ACC112 (cell line): ENCODE measurements around the gene CMTM3.
"Not testable (repeated sequence)": the region's sequence is repeated elsewhere in the genome, so short reads cannot be mapped to it uniquely, and the experiment has no call there.

Experiments used
- H2AFZ ChIP-seq: fragments of 200-600 bp; sonication (generic); one replicate; pipeline ENCODE4 v1.6.0; 2017; ENCODE audit warnings: antibody characterized with exemption, low read length; ENCODE audit not compliant: unreplicated experiment
- H3K27ac ChIP-seq: fragments of 200-600 bp; sonication (generic); 2 replicates; pipeline ENCODE4 v1.5.1; 2014; ENCODE audit warnings: low read depth, mild to moderate bottlenecking, antibody characterized with exemption, low read length, moderate library complexity
- H3K27me3 ChIP-seq: fragments of 200-600 bp; sonication (generic); 2 replicates; pipeline ENCODE4 v1.6.1; 2014; ENCODE audit warnings: mild to moderate bottlenecking, antibody characterized with exemption, low read length, moderate library complexity, mixed read lengths; ENCODE audit not compliant: insufficient read depth
- H3K36me3 ChIP-seq: fragments of 200-600 bp; sonication (generic); 2 replicates; pipeline ENCODE4 v1.6.1; 2016; ENCODE audit warnings: mild to moderate bottlenecking, antibody characterized with exemption, low read length, moderate library complexity, mixed read lengths; ENCODE audit not compliant: insufficient read depth
- H3K4me1 ChIP-seq: fragments of 200-600 bp; sonication (generic); one replicate; pipeline ENCODE4 v1.6.1; 2016; ENCODE audit warnings: low read length, mixed read lengths; ENCODE audit not compliant: insufficient read depth, unreplicated experiment, control insufficient read depth
- H3K4me3 ChIP-seq: fragments of 200-600 bp; sonication (generic); 2 replicates; pipeline ENCODE4 v1.5.1; 2014; ENCODE audit warnings: mild to moderate bottlenecking, low read depth, low read length
- H3K79me2 ChIP-seq: fragments of 200-600 bp; sonication (generic); one replicate; pipeline ENCODE4 v1.6.0; 2016; ENCODE audit warnings: low read length; ENCODE audit not compliant: control insufficient read depth, unreplicated experiment, insufficient read depth

The CMTM3 gene, protein sequence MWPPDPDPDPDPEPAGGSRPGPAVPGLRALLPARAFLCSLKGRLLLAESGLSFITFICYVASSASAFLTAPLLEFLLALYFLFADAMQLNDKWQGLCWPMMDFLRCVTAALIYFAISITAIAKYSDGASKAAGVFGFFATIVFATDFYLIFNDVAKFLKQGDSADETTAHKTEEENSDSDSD

GRCh38 chr16:66604376-66605176, at the start of gene CMTM3:
TSS of gene CMTM3 (plus strand) at chr16:66604704. CDS start at chr16:66604806, 102 bp downstream.
- H3K36me3 ChIP-seq = peaks cover 4% of the 10 kb centered on the region; the same call in 1 of the 2 replicates
- peak within 1 kb of the TSS; percentile 43 for H3K27ac ChIP-seq
- peaks cover 38% of the 10 kb centered on the region for H3K79me2 ChIP-seq
- H3K4me3 ChIP-seq = peak within 1 kb of the TSS; percentile 94
- peak within 1 kb of the TSS; percentile 92 for H2AFZ ChIP-seq
- H3K27me3 ChIP-seq = 0 out of 2 replicates have a peak, but pooled peaks cover 3% of the 10 kb centered on the region
- peaks cover 21% of the 10 kb centered on the region for H3K4me1 ChIP-seq

GRCh38 chr16:66560107-66560506, 44.4 kb upstream of the CMTM3 start:
- Histone ChIP-seq H3K4me1 (peaks cover 4% of the 10 kb centered on the region), H2AFZ (no peak overlapping the region), H3K27ac (no peak overlapping the region), H3K27me3 (no peaks in the 10 kb centered on the region), H3K36me3 (peaks cover 10% of the 10 kb centered on the region; the same call in 1 of the 2 replicates), H3K79me2 (peaks cover 67% of the 10 kb centered on the region), H3K4me3 (no peak overlapping the region)

DNA sequence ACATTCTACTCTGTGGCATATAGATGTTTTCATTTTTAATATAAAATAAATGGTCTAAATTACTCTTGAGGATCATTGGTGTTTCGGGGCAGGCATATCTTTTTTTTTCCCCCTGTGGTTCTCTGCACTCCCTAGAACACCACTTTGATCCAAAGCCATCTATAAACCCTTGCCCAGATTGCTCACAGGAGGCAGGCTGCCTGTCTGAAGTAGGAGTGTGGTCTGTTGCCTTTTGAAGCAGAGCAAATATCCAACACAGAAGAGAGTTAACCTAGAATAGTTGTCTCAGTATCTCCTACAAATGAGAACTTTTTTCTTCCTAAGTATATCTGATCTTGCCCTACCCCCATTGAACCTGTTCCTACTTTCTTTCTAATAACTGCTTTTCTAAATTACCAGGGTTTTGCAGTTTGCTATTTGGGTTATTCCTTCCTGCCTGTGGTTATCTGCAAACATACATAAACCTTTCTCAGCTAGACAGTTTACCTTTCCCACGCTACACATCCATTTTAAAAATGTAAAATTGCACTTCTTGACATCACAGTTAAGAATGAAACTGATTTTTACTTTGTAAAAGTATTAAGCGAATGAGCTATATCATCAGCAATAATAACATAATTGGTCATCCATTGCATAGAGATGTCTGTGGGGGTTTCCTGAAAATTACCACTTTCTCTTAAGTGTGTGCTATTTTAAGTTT, 43.0 kb upstream of the CMTM3 start:
- Histone ChIP-seq H3K27me3 (no peaks in the 10 kb centered on the region), H3K36me3 (peaks cover 10% of the 10 kb centered on the region; the same call in 1 of the 2 replicates), H3K4me1 (no peaks in the 10 kb centered on the region), H3K79me2 (peaks cover 53% of the 10 kb centered on the region), H3K4me3 (no peak overlapping the region), H3K27ac (no peak overlapping the region), H2AFZ (no peak overlapping the region)

DNA sequence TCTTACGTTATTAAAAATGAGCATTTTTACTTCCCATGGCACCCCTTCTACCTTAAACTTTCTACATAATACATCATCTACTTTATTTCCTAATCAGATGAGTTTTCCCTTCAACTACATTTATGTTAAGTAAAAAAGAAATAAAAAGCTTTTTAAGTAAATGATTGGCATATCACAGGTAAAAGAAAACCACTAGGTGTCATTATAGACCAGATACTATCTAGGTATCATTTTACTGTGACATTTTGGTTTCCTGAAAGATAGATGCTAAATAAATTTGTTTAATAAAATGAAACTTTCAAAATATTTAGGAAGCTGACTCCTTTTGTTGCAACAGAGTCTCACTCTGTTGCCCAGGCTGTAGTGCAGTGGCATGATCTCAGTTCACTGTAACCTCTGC, 42.1 kb upstream of the CMTM3 start:
- H3K27me3 ChIP-seq = no peaks in the 10 kb centered on the region

GRCh38 chr16:66562986-66563385, 41.5 kb upstream of the CMTM3 start:
- Histone ChIP-seq H3K4me3 (no peak overlapping the region), H3K36me3 (peaks cover 10% of the 10 kb centered on the region; the same call in 1 of the 2 replicates), H2AFZ (no peak overlapping the region), H3K27ac (no peak overlapping the region), H3K27me3 (no peaks in the 10 kb centered on the region), H3K4me1 (peaks cover 5% of the 10 kb centered on the region), H3K79me2 (peaks cover 40% of the 10 kb centered on the region)

More for the DNA sequence above, 42.1 kb upstream of the CMTM3 start:
- no peak overlapping the region for H3K27ac ChIP-seq
- H3K79me2 ChIP-seq = peaks cover 45% of the 10 kb centered on the region
- no peaks in the 10 kb centered on the region for H3K4me1 ChIP-seq
- no peak overlapping the region for H3K4me3 ChIP-seq
- peaks cover 10% of the 10 kb centered on the region; the same call in 1 of the 2 replicates for H3K36me3 ChIP-seq
- no peak overlapping the region for H2AFZ ChIP-seq

DNA sequence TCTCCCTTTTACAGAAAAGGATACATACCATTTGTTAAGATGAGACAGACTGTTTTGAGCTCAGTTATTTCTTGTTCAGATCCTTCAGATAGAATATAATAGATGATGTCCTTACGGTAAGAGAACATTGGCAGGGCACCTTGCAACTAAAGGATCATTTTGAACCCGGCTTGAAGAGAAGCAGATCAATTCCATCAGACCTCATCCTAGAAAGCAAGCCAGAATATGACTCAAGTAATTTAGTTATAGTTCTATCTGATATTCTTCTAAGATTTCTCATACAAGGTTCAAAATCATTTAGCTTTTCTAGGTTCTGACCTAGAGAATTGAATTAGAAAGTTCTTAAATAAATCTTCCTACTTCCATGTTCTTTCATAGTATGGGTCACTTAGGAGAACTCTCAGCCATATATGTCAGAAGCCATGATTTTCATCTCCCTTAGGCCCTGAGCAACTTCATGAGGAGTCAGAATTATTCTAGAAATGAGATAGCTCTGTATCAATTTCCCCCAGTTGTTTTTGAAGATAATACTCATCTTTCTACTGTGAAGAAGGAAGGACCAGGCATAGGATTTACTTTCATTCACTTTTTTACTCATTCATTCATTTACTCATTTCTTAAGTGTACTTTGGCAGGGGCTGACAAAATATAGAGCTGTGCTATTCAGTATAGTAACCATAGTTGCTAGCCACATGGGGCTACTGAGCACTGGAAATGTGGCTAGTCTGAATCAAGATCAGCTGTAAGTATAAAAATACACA, 40.8 kb upstream of the CMTM3 start:
- Histone ChIP-seq H3K27me3 (no peaks in the 10 kb centered on the region), H3K27ac (no peak overlapping the region), H3K36me3 (peaks cover 10% of the 10 kb centered on the region; the same call in 1 of the 2 replicates), H3K4me3 (no peak overlapping the region), H3K79me2 (peaks cover 35% of the 10 kb centered on the region), H3K4me1 (peaks cover 7% of the 10 kb centered on the region), H2AFZ (no peak overlapping the region)

DNA sequence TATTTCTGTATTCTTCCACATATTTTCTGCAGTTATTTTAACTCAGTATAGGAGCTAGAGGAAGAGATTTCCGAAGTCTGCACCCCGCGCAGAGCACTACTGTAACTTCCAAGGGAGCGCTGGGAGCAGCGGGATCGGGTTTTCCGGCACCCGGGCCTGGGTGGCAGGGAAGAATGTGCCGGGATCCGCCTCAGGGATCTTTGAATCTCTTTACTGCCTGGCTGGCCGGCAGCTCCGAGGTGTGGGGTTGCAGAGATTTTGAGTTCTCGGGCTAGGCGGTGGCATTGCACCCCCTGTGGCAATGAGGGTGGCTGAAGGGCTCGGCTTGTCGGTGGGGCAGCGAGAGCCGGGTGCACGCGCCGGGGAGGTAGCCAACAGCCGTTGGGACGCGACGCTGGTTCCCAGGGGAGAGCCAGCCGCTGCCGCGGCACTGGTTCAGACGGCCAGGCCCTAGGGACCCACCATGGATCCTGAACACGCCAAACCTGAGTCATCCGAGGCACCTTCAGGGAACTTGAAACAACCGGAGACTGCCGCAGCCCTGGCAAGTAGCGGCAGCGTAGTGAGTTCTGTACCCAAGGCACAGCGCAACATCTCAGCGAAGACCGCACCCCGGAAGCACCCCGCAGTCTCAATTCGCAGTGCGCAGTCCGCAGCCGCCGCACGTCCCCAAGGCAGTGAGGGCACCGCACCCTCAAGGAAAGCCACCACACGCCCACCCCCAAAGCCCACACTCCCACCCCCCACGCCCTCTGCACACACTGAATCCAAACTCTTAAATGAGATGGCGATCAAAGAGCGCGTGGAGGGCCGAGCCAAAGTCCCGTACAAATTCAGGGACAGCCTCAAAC, 38.2 kb upstream of the CMTM3 start, which contains the start of gene CMTM1:
Gene CMTM1, plus strand, starts transcription at position 389 of the 851 bp plus-strand sequence. Its CDS starts 75 bp downstream, at position 464.
- Histone ChIP-seq H3K36me3 (peaks cover 13% of the 10 kb centered on the region), H3K27me3 (no peaks in the 10 kb centered on the region), H3K4me1 (peaks cover 28% of the 10 kb centered on the region), H3K4me3 (no peak within 1 kb of the TSS), H3K27ac (no peak within 1 kb of the TSS), H3K79me2 (peaks cover 13% of the 10 kb centered on the region), H2AFZ (no peak within 1 kb of the TSS)

DNA sequence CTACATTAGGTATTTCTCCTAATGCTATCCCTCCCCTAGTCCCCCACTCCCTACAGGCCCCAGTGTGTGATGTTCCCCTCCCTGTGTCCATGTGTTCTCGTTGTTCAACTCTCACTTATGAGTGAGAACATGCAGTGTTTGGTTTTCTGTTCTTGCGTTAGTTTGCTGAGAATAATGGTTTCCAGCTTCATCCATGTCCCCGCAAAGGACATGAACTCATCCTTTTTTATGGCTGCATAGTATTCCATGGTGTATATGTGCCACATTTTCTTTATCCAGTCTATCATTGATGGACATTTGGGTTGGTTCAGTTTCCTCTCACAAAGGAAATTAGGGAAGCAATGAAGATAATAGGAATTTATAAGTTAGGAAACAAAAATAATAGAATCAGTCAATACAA, 37.2 kb upstream of the CMTM3 start:
- Histone ChIP-seq H3K27ac (peak overlapping the region; percentile 60; the same call in 1 of the 2 replicates), H3K4me1 (peaks cover 28% of the 10 kb centered on the region), H3K36me3 (peaks cover 16% of the 10 kb centered on the region), H3K79me2 (peaks cover 13% of the 10 kb centered on the region)
- H3K4me3 ChIP-seq, H2AFZ ChIP-seq, H3K27me3 ChIP-seq: not testable (repeated sequence)

- Histone ChIP-seq H3K27ac (peak overlapping the region; percentile 60), H3K36me3 (peaks cover 16% of the 10 kb centered on the region), H3K79me2 (peaks cover 6% of the 10 kb centered on the region), H3K27me3 (no peaks in the 10 kb centered on the region), H2AFZ (no peak overlapping the region), H3K4me3 (no peak overlapping the region), H3K4me1 (peaks cover 28% of the 10 kb centered on the region)
Measured at GRCh38 chr16:66568355-66568754, 36.1 kb upstream of the CMTM3 start.
